Loucy (cell line): Measurements from ENCODE around the gene PERP.

Experiments
- H2AFZ ChIP-seq: fragments of 200-600 bp; sonication (generic); 2 replicates; pipeline ENCODE4 v1.6.0; 2016; ENCODE audit warnings: antibody characterized with exemption, mild to moderate bottlenecking, low read length, moderate library complexity
- H3F3A ChIP-seq: fragments of 200-600 bp; 2 replicates; pipeline ENCODE4 v1.6.0; 2016; ENCODE audit warnings: antibody characterized with exemption, low read depth, mild to moderate bottlenecking
- H3K27me3 ChIP-seq: fragments of 200-600 bp; sonication (generic); 2 replicates; pipeline ENCODE4 v1.6.1; 2014; ENCODE audit warnings: low read length, mild to moderate bottlenecking; ENCODE audit not compliant: insufficient read depth, poor library complexity, severe bottlenecking
- H3K36me3 ChIP-seq: fragments of 200-600 bp; sonication (generic); 2 replicates; pipeline ENCODE4 v1.6.1; 2016; ENCODE audit warnings: low read length; ENCODE audit not compliant: insufficient read depth
- H3K4me1 ChIP-seq: fragments of 200-600 bp; sonication (generic); 2 replicates; pipeline ENCODE4 v1.5.1; 2014; ENCODE audit warnings: low read length, mild to moderate bottlenecking; ENCODE audit not compliant: insufficient read depth, poor library complexity, severe bottlenecking
- H3K4me2 ChIP-seq: fragments of 200-600 bp; sonication (generic); 2 replicates; pipeline ENCODE4 v1.6.0; 2014; ENCODE audit warnings: antibody characterized with exemption, low read length, low read depth, mild to moderate bottlenecking; ENCODE audit not compliant: poor library complexity, severe bottlenecking
- H3K4me3 ChIP-seq: fragments of 200-600 bp; sonication (generic); 2 replicates; pipeline ENCODE4 v1.5.1; 2014; ENCODE audit warnings: low read length, mild to moderate bottlenecking, mixed read lengths; ENCODE audit not compliant: poor library complexity, severe bottlenecking
- H3K79me2 ChIP-seq: fragments of 200-600 bp; sonication (generic); 2 replicates; pipeline ENCODE4 v1.6.1; 2014; ENCODE audit warnings: low read length; ENCODE audit not compliant: insufficient read depth
- H3K9ac ChIP-seq: fragments of 200-600 bp; sonication (generic); 2 replicates; pipeline ENCODE4 v1.6.0; 2014; ENCODE audit warnings: mild to moderate bottlenecking, low read depth, low read length, moderate library complexity; ENCODE audit not compliant: poor library complexity, severe bottlenecking
- H3K9me2 ChIP-seq: fragments of 200-600 bp; sonication (generic); replicated peaks from 2 replicates; pipeline ENCODE4 v1.6.1; 2016; ENCODE audit warnings: low read depth, low read length, mixed read lengths
- H3K9me3 ChIP-seq: fragments of 200-600 bp; sonication (generic); 2 replicates; pipeline ENCODE4 v1.6.1; 2014; ENCODE audit warnings: mild to moderate bottlenecking, antibody characterized with exemption, low read length, low read depth; ENCODE audit not compliant: insufficient read depth
- H4K20me1 ChIP-seq: fragments of 200-600 bp; sonication (generic); 2 replicates; pipeline ENCODE4 v1.6.0; 2014; ENCODE audit warnings: antibody characterized with exemption, low read length, mild to moderate bottlenecking; ENCODE audit not compliant: insufficient read depth, poor library complexity, severe bottlenecking
- CTCF ChIP-seq: fragments of 200-600 bp; sonication (generic); conservative IDR thresholded peaks from 2 replicates; pipeline ENCODE4 v1.5.1; 2014; ENCODE audit warnings: mild to moderate bottlenecking, antibody characterized with exemption, low read length
- EZH2phosphoT487 ChIP-seq: fragments of 200-600 bp; IDR thresholded peaks from 2 replicates; pipeline ENCODE4 v1.6.1; 2018; ENCODE audit warnings: antibody characterized with exemption, mild to moderate bottlenecking, moderate library complexity, borderline replicate concordance

The PERP gene

GRCh38 chr6:138098306-138098705 lies 8.9 kb downstream of the PERP start:
- H3K79me2 ChIP-seq, result no peaks in the 10 kb centered on the region

GRCh38 chr6:138094260-138094659 lies 13.0 kb downstream of the PERP start:
- no peaks in the 10 kb centered on the region for H3F3A ChIP-seq
- no peak overlapping the region for H3K4me3 ChIP-seq
- no peaks in the 10 kb centered on the region for H3K9me3 ChIP-seq
- H3K27me3 ChIP-seq, result no peaks in the 10 kb centered on the region
- H3K79me2 ChIP-seq, result no peaks in the 10 kb centered on the region
- H4K20me1 ChIP-seq, result no peaks in the 10 kb centered on the region
- H2AFZ ChIP-seq, result no peak overlapping the region
- no peaks in the 10 kb centered on the region for H3K36me3 ChIP-seq
- H3K9me2 ChIP-seq, result no peaks in the 10 kb centered on the region
- no peak overlapping the region for H3K9ac ChIP-seq
- H3K4me2 ChIP-seq, result no peak overlapping the region
- no peak for TF ChIP-seq EZH2phosphoT487
- TF ChIP-seq CTCF, result no peak
- no peaks in the 10 kb centered on the region for H3K4me1 ChIP-seq

More at GRCh38 chr6:138098306-138098705, 8.9 kb downstream of the PERP start:
- H3K9me3 ChIP-seq, result no peaks in the 10 kb centered on the region
- H3K4me2 ChIP-seq, result no peak overlapping the region
- H4K20me1 ChIP-seq, result no peaks in the 10 kb centered on the region
- no peak overlapping the region for H3K4me3 ChIP-seq
- H3K27me3 ChIP-seq, result no peaks in the 10 kb centered on the region
- no peaks in the 10 kb centered on the region for H3K9me2 ChIP-seq
- H2AFZ ChIP-seq, result no peak overlapping the region
- no peaks in the 10 kb centered on the region for H3F3A ChIP-seq
- no peak overlapping the region for H3K9ac ChIP-seq
- no peak for TF ChIP-seq EZH2phosphoT487
- TF ChIP-seq CTCF, result no peak
- H3K36me3 ChIP-seq, result no peaks in the 10 kb centered on the region
- no peaks in the 10 kb centered on the region for H3K4me1 ChIP-seq

- no peak overlapping the region for H3K4me3 ChIP-seq
- no peak overlapping the region for H3K9ac ChIP-seq
- no peaks in the 10 kb centered on the region for H3K27me3 ChIP-seq
- H4K20me1 ChIP-seq, result no peaks in the 10 kb centered on the region
- H3K36me3 ChIP-seq, result no peaks in the 10 kb centered on the region
- H3F3A ChIP-seq, result no peaks in the 10 kb centered on the region
- no peaks in the 10 kb centered on the region for H3K4me1 ChIP-seq
- no peak overlapping the region for H3K4me2 ChIP-seq
- H3K9me3 ChIP-seq, result no peaks in the 10 kb centered on the region
- no peak overlapping the region for H2AFZ ChIP-seq
- no peaks in the 10 kb centered on the region for H3K79me2 ChIP-seq
- no peak for TF ChIP-seq EZH2phosphoT487
- no peak for TF ChIP-seq CTCF
- no peaks in the 10 kb centered on the region for H3K9me2 ChIP-seq
Observed at GRCh38 chr6:138093632-138094031, 13.6 kb downstream of the PERP start.
